ENCODE results near the gene KCNK10.

DNA sequence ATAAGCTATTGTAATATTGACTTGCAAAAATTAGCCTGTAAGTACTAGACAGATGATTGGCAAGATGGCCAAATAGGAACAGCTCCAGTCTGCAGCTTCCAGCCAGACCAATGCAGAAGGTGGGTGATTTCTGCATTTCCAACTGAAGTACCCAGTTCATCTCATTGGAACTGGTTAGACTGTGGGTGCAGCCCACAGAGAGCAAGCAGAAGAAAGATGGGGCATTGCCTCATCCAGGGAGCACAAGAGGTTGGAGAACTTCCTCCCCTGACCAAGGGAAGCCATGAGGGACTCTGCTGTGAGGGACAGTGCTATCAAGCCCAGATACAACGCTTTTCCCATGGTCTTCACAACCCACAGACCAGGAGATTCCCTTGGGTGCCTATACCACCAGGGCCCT lies 46.4 kb upstream of the KCNK10 start:
- TF ChIP-seq ZNF660 (tag by site-specific recombination; IDR thresholded peaks at IDR 0.05), result no peak
- TF ChIP-seq ZNF274 (IDR thresholded peaks at IDR 0.05; ENCODE audit: low read length), result no peak
- no peak for TF ChIP-seq ZNF274 (tag by site-specific recombination; IDR thresholded peaks at IDR 0.05; ENCODE audit: borderline replicate concordance)
- TF ChIP-seq, protein P1, sequence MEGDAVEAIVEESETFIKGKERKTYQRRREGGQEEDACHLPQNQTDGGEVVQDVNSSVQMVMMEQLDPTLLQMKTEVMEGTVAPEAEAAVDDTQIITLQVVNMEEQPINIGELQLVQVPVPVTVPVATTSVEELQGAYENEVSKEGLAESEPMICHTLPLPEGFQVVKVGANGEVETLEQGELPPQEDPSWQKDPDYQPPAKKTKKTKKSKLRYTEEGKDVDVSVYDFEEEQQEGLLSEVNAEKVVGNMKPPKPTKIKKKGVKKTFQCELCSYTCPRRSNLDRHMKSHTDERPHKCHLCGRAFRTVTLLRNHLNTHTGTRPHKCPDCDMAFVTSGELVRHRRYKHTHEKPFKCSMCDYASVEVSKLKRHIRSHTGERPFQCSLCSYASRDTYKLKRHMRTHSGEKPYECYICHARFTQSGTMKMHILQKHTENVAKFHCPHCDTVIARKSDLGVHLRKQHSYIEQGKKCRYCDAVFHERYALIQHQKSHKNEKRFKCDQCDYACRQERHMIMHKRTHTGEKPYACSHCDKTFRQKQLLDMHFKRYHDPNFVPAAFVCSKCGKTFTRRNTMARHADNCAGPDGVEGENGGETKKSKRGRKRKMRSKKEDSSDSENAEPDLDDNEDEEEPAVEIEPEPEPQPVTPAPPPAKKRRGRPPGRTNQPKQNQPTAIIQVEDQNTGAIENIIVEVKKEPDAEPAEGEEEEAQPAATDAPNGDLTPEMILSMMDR (tag by site-specific recombination; IDR thresholded peaks at IDR 0.05), result no peak
- TF ChIP-seq HOXD13 (CRISPR knock-in tag; IDR thresholded peaks at IDR 0.05; ENCODE audit: borderline replicate concordance), result no peak
- TF ChIP-seq SETDB1 (IDR thresholded peaks at IDR 0.05; ENCODE audit: insufficient read length, low read length), result no peak
- TF ChIP-seq ZNF585B (tag by site-specific recombination; IDR thresholded peaks at IDR 0.05), result no peak
- no peak for TF ChIP-seq ZNF140 (tag by site-specific recombination; IDR thresholded peaks at IDR 0.05)
- TF ChIP-seq, protein P2, sequence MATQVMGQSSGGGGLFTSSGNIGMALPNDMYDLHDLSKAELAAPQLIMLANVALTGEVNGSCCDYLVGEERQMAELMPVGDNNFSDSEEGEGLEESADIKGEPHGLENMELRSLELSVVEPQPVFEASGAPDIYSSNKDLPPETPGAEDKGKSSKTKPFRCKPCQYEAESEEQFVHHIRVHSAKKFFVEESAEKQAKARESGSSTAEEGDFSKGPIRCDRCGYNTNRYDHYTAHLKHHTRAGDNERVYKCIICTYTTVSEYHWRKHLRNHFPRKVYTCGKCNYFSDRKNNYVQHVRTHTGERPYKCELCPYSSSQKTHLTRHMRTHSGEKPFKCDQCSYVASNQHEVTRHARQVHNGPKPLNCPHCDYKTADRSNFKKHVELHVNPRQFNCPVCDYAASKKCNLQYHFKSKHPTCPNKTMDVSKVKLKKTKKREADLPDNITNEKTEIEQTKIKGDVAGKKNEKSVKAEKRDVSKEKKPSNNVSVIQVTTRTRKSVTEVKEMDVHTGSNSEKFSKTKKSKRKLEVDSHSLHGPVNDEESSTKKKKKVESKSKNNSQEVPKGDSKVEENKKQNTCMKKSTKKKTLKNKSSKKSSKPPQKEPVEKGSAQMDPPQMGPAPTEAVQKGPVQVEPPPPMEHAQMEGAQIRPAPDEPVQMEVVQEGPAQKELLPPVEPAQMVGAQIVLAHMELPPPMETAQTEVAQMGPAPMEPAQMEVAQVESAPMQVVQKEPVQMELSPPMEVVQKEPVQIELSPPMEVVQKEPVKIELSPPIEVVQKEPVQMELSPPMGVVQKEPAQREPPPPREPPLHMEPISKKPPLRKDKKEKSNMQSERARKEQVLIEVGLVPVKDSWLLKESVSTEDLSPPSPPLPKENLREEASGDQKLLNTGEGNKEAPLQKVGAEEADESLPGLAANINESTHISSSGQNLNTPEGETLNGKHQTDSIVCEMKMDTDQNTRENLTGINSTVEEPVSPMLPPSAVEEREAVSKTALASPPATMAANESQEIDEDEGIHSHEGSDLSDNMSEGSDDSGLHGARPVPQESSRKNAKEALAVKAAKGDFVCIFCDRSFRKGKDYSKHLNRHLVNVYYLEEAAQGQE (tag by site-specific recombination; IDR thresholded peaks at IDR 0.05), result no peak
- no peak for TF ChIP-seq ZNF768 (tag by site-specific recombination; IDR thresholded peaks at IDR 0.05)
- no peak for TF ChIP-seq ZNF600 (tag by site-specific recombination; IDR thresholded peaks at IDR 0.05)

All from HEK293 (cell line).